Measurements from ENCODE around the gene PDE8A. TPM values are rescaled to one million over a fixed set of nuclear protein-coding genes. Genes with fewer than 3 reads are reported as not detected.
A peak's percentile ranks its signal among the peaks of the same experiment; 100 is the strongest.
"Not testable (repeated sequence)": the region's sequence is repeated elsewhere in the genome, so short reads cannot be mapped to it uniquely, and the experiment has no call there.

PDE8A gene
- polyA plus RNA-seq, 1 experiment = 48.4 TPM

- CTCF ChIA-PET = interaction anchor here (0.5 kb wide), 1 partner anchor 115 kb away, joined by 4 read pairs; no protein-coding TSS in a partner anchor
- POLR2A ChIA-PET = interaction anchor here (1.0 kb wide), 1 partner anchor 39 kb away, joined by 3 read pairs; no protein-coding TSS in a partner anchor
- Histone ChIP-seq H3K27me3 (ENCODE audit: control insufficient read depth, insufficient read depth, low read length) (no peaks in the 10 kb centered on the region), H3K27ac (ENCODE audit: low read depth, low read length) (peak overlapping the region; percentile 11), H3K4me3 (ENCODE audit: low read depth, low read length) (peak overlapping the region; percentile 71), H3K9me3 (ENCODE audit: control insufficient read depth, insufficient read depth, low read length) (no peaks in the 10 kb centered on the region; the same call in 1 of the 2 replicates)
- TF ChIP-seq CTCF (IDR thresholded peaks at IDR 0.05; ENCODE audit: low read depth, low read length) = no peak
- no peak for DNase-seq (ENCODE audit: low read depth, low spot score)
Observed at GRCh38 chr15:84982301-84982920, 755 bp downstream of the PDE8A start.

GRCh38 chr15:84983294-84983693 lies 1.6 kb downstream of the PDE8A start:
- Histone ChIP-seq H3K27ac (ENCODE audit: low read depth, low read length) (no peak overlapping the region), H3K27me3 (ENCODE audit: control insufficient read depth, insufficient read depth, low read length) (no peaks in the 10 kb centered on the region), H3K9me3 (ENCODE audit: control insufficient read depth, insufficient read depth, low read length) (no peaks in the 10 kb centered on the region; the same call in 1 of the 2 replicates), H3K4me3 (ENCODE audit: low read depth, low read length) (peak overlapping the region; percentile 71)
- POLR2A ChIA-PET = interaction anchor here (1.0 kb wide), 1 partner anchor 38 kb away, joined by 3 read pairs; no protein-coding TSS in a partner anchor
- DNase-seq (ENCODE audit: low read depth, low spot score) = no peak
- CTCF ChIA-PET = no interaction called here
- no peak for TF ChIP-seq CTCF (IDR thresholded peaks at IDR 0.05; ENCODE audit: low read depth, low read length)

GRCh38 chr15:84983711-84984110 lies 2.1 kb downstream of the PDE8A start:
- no peaks in the 10 kb centered on the region for H3K27me3 ChIP-seq (ENCODE audit: control insufficient read depth, insufficient read depth, low read length)
- ChIA-PET POLR2A (no interaction called here), CTCF (no interaction called here)
- no peak for DNase-seq (ENCODE audit: low read depth, low spot score)
- no peaks in the 10 kb centered on the region; the same call in 1 of the 2 replicates for H3K9me3 ChIP-seq (ENCODE audit: control insufficient read depth, insufficient read depth, low read length)
- H3K27ac ChIP-seq (ENCODE audit: low read depth, low read length) = no peak overlapping the region
- H3K4me3 ChIP-seq (ENCODE audit: low read depth, low read length) = peak overlapping the region; percentile 71; the same call in 1 of the 2 replicates
- no peak for TF ChIP-seq CTCF (IDR thresholded peaks at IDR 0.05; ENCODE audit: low read depth, low read length)

- no peak overlapping the region for H3K27ac ChIP-seq (ENCODE audit: low read depth, low read length)
- ChIA-PET CTCF (no interaction called here), POLR2A (no interaction called here)
- TF ChIP-seq CTCF (IDR thresholded peaks at IDR 0.05; ENCODE audit: low read depth, low read length) = no peak
- no peak overlapping the region for H3K4me3 ChIP-seq (ENCODE audit: low read depth, low read length)
- no peaks in the 10 kb centered on the region for H3K27me3 ChIP-seq (ENCODE audit: control insufficient read depth, insufficient read depth, low read length)
- no peak for DNase-seq (ENCODE audit: low read depth, low spot score)
- H3K9me3 ChIP-seq (ENCODE audit: control insufficient read depth, insufficient read depth, low read length) = no peaks in the 10 kb centered on the region; the same call in 1 of the 2 replicates
Observed at GRCh38 chr15:84985158-84985557, 3.5 kb downstream of the PDE8A start.

- not testable (repeated sequence) for H3K27ac ChIP-seq (ENCODE audit: low read depth, low read length); H3K27me3 ChIP-seq (ENCODE audit: control insufficient read depth, insufficient read depth, low read length); DNase-seq (ENCODE audit: low read depth, low spot score); H3K9me3 ChIP-seq (ENCODE audit: control insufficient read depth, insufficient read depth, low read length); H3K4me3 ChIP-seq (ENCODE audit: low read depth, low read length)
- ChIA-PET POLR2A (interaction anchor here (0.6 to 0.8 kb wide), 2 partner anchors 16 to 19 kb away, joined by 3 to 5 read pairs; no protein-coding TSS in a partner anchor), CTCF (interaction anchor here (0.5 to 2.2 kb wide), 3 partner anchors 53 to 566 kb away, joined by 3 to 7 read pairs (median 4); no protein-coding TSS in a partner anchor)
Observed at GRCh38 chr15:84987351-84987750, 5.7 kb downstream of the PDE8A start.
